Activated T-cell treated with anti-CD3 and anti-CD28 coated beads for 4 hours (primary cell): ENCODE results near the gene GDF7.

ENCODE experiments used
- DNase-seq: peaks from one replicate; pipeline ENCODE4 v3.0.0-alpha.2; 2020

Gene GDF7

DNA sequence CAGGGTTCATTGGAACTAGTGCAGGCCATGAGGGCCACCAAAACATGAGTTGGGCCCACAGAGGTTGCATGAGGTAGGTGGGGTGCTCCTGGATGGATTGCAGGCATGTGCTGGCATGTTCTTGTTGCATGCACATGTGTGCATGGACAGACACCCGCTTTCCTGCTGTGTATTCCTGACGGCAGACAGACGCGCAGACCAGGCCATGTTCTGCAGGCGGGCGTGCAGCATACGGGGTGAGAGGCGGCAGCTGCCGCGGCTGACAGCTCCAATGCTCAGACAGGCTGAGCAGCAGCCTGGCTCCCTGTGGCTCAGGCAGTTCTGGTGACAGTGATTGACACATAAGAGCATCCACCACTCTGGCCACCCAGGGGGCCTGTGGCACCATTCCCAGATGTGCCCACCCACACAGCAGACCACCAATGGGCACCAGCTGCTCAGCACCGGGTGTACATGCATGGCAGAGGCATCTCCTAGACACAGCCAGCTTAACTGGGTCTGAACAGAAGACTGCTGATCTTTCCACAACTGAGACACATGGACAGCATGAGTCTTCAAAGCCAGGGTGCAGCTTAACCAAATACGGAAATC, 37.3 kb upstream of the GDF7 start:
- no peak for DNase-seq

DNA sequence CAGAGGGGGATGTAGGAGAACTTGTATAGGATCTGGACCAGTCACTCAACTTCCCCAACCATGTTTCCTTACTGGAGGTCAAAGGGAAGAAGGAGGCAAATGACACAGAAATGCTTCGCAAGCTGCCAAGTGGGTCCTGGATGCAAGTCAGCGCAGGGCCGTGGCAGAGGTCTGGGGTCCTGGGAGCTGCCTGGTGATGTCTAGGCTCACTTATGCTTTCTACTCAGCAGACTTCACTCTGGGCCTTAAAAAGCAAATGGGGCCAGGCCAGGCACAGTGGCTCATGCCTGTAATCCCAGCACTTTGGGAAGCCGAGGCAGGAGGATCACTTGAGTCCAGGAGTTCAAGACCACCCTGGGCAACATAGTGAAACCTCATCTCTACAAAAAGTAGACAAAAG, 36.0 kb upstream of the GDF7 start:
- no peak for DNase-seq

DNA sequence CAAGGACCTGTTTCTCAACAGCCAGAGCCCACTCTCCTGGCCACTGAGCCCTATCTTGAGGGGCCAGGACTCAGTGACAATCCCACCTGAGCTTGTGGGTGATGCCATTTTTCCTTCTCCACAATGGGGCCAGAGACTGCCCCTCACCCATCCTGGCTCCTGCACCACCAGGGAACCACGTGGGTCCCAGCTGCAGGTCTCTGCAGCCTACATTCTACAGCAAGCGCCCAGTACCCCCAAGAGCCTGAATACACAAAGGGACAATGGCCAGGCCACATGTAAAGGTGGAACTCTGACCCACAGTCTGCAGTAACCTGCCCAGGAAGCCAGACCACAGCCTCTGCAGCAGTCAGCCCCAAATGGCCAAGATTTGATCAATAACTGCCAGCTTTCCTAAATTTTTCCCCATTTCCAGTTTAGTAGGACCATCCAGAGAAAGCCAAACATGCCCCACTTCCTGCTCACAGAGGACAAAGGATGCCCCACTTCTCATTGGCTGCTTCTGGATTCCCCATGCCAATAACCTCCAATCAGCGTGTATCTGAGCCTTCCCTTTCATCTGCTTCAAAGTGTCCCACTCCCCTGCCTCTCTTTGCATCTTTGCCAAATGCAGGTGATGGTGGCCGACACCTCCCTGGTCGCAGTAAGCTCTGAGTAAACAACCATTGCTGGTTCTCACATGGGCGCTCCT, 35.2 kb upstream of the GDF7 start:
- DNase-seq: no peak

DNA sequence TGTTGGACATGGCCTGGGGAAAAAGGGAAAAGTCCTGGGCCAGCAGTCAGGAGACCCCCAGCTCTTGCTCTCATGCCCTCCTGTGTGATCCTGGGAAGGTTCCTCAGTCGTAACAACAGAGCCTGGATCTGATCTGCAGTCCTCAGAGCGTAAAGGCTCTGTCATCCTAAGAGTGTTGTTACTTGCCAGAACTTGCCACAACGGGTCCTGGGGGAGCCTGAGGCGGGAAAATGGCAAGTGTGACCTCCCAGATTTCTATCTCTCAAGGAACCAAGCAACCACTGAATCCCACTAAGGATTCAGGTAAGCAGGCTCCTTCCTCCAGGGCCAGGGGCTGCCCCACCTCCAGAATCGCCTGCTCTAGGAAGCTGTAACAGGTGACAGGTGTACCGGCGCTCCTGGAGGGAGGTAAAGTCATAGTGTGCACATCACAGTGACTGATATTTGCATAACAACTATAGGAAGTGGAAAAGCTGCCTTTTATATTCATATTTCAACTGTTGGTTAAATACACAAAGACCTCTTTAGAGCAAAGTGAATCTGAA, 34.4 kb upstream of the GDF7 start:
- DNase-seq: no peak

DNA sequence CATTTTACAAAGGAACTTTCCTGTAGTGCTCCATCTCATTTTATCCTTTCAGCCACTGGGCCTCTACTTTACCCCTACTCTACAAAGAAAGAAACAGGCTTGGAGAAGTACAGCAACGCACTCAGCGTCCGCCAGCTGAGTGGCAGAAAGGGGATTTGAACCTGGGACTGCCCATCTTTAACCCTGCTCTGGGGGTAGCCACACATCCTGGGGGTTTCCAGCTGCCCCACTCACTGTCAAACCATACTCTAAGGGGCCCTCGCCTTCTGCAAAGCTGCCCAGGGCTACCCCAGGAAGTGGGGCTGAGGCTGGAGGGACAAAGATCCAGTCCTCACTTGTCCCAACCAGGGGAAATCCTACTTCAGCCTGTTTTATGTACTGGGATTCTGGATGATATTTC, 33.9 kb upstream of the GDF7 start:
- DNase-seq: no peak

DNA sequence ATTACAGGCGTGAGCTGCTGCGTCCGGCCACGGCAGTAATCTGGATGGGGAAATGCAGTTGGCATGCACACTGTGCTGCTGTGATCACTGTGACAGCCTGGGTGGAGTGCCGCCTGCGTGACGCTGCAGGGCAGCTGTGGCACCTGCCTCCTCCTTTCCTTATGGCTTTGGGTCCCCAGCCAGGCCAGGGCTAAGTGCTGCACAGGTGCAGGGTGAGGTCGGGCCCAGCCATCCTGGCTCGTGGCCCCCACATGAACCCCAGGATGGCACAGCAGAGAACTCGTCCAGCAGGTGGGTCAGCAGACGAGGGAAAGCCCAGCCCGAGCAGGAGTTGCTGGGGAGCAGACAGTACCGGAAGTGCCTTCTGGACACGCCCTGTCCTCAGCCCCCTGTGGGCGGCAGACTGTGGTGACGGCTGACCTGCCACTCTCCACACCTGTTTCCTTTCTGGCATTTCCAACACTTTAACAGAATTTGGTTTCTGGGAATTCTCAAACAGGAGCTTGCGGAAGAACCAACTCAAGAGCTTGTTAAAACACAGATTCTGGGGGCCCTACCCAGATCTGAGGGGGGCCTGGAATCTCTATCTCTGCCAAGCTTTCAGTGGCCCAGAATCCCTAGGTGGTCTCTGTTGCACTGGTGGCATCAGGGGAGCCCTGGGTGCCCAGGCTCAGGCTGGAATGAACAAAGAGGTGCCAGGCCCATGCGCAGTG, 33.0 kb upstream of the GDF7 start:
- DNase-seq: no peak

DNA sequence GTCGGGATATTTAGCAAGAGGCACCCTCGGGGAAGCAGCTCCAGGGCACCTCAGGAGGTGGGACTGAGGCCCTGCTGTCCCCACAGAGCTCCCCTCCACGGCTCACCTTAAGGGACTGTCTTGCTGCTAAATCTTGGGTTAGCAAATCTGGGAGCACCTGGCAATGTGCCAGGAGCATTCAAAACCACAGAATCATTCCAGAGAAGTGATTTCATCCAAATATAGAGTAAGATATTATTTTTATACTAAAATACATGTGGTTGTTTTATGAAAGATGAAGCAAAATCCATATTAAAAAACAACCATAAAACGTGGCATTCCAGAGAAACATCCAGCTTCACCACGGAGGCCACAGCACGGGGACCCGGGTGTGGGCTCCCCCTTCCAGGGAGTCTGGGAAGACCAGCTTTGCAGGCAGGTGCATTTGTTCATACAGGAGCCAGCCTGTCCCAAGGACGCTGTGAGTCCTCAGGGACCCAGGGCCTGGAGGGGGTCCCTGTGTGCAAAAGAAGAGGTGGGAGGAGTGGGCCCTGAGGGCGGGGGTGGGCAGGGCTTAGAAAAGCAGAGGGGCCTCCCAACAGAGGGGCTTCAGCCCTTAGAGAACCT, 32.3 kb upstream of the GDF7 start:
- no peak for DNase-seq

DNA sequence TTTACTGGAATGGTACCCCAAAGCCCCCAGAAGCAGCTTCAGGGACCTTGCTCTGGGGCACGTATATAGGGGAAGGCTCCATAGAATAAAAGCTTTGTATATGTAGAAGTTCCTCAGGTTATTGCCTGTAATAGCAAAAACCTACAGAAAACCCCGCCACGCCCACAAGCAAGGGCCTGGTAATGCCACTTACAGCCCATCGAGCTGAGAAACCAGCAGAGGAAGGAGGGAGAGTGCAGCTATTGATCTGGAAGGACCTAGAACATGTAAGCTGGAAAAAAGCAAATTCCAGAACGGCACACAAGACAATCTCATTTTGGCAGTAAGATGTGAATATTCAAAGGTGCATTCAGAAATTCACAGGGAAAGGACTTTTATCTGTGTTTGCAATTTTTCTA, 31.8 kb upstream of the GDF7 start:
- no peak for DNase-seq

DNA sequence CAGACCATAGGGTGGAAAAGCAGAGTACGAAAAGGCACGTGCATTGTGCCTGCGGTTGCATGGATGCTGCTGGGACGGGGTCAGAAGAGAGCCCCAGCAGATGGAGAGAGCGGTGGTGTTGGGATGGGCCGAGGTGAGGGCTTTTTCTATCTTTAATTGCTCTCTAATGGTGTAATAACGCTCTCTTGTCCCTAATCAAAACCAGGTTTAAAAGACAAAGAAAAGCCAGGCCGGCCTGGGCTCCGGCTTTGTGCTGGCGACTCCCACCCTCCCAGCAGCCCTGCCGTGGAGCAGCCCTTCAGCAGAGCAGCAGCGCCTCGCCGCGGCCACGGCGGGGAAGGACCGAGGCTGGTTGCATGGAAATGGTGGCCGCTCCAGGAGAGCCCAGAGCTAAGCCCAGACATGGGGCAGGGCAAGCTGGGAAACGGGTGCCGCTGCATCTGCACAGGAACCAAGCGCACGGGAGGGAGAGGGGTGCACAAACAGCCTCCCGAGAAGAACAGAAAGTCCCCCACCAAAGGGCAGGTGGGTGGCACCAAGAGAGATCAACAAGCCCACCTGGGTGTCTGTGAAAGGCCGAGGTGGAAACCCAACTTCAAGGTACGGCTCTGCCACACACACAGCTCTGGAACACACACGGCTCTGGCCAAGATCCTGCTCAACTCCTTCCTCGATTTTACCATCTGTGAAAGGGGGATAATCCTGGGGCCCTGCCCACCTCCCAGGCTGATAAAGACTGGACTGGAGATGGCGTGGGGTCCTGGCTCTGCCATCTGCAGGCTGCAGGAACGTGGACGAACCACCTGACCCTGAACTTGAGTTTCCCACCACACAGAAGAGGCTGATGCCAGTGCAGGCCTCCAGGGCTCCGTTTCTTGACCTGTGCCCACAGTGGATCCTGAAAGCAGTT, 31.0 kb upstream of the GDF7 start:
- peak; percentile 7 for DNase-seq

DNA sequence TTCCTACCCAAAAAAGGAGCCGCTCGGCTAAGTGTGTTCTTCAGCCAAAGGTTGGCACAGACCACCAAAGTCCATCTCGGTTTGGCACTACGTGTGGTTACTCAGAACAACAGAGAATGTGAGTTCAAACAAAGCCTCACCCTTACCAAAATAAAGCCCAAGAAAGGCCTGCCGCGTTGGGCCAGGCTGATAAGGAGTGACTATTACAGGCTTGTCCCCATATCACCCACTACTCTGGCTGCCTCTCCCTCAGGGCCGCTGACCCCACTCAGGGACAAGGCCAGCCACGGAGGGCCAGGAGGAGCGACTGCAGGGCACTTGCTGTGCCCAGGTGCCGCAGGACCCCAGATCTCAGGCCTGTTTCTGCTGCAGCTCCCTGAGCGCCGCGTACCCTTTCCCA, 29.8 kb upstream of the GDF7 start:
- no peak for DNase-seq

DNA sequence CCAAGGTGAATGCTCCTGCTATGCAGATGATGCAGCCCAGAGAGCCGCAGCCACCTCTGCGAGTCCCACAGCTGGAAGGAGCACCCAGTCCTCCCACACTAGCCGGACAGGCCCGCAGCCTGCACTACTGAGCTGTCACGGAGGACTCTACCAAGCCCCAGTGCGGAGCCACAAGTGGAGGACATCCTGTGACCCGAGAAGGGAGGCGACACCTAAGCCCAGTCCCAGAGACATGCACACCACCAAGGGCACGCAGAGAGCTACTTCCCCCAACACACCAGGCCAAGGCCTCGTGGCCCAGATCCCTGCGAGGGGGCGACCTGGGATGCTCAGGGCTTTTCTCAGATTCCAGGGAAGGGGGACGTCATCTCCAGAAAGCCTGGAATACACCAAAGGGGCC, 28.9 kb upstream of the GDF7 start:
- no peak for DNase-seq

DNA sequence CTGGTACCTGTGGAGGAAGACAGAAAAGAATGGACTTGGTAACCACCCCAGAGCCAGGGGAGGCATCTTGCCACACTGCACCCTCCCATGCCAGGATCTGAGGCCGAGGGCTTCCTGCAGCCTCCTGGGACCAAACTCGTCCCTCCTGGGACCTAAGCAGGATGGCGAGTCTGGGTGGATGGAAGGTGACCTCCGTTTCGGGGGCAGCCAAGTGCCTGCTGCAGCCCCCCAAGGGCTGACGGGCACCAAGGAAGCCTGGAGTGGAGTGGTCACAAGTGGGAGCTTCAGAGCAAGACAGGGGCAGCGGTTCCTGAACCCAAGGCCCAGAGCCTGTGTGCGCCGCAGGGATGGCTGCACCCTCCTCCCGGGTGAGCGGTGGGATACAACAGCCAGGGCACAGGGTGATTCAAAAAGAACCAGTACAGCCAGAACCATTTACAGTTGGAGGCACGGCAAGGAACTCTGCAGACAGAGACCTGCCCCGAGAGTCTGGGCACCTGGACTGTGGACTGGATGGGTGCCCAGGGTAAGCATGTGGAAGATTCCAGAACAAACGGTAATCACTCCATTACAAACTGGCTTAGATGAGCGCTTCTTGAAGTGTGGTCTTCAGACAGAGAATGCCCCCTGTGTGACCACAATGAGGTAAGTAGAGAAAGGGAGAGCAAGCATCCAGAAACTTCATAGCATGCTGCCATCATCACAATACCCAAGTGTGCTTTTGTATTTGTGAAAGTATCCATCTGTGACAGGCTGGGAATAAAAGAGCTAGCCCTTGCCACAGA, 28.1 kb upstream of the GDF7 start:
- DNase-seq: no peak

DNA sequence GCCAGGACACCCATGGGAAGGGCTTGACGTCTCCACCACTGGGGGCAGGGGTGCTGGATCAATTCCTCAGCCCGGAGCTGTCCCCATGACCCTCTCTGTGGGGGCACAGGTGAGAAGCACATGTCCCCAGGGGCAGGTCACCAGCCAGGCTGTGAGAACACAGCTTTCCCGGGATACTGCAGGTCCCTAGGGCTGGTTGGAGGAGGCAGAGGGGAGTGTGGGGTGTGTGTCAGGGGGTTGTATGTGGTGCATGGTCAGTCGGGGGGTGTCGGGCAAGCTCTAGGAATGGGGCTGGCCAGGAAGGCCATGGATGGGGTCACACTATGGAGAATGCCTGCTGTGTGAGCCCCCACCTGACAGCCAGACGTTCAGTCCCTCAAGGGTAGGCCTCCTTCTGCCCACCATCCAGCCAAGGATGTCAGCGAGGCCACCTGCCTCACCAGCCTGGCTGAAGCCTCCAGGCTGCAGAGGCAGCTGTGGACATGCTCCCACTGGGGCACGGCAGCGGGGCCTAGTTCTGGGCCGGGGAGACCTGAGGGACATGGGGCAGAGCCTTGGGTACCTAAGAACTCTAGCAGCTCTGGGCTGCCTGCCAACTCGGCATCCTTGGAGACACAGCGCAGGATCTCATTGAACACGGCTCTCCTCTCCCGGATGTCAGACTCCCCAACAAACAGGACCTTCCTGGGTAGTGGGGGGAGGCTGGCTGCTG, 26.4 kb upstream of the GDF7 start:
- no peak for DNase-seq

DNA sequence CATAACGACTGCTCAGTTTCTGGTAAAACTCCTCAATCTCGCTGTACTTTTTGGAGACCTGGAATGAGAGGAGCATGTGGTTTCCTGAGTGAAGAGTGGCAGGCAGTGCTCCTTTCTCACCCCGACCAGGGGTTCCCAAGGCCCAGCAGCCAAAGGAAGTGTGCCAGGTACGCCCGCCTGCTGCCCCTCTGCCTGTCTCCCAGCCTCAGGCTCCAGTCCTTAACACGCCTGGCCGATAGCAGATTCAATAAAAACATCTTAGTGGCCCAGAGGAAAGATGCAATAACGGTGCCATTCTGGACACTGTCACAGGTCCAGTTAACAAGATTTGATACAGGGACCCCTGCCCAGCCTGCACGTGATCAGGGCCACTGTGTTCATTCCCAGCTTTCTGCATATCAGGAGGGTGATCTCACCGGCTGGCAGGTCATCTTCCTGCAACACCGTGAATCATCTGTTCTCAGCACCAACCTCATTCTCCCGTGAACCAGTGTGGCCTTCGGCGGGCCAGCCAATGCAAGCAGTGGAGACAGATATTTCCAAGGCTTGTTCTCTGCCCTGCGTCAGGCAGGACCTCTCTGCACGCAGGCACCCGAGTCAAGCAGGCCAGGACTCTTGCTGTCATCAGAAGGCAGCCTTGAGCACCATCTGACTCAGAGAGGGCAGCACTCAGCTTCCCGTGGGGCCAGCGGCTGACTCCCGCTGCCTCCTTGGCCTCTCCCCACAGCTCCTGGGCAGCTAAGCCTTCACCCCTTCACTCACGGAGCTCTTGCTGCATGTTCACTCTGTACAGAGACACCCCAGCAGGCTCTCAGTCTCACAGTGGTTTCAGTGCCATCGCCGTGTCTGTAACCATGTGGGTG, 25.6 kb upstream of the GDF7 start:
- no peak for DNase-seq

DNA sequence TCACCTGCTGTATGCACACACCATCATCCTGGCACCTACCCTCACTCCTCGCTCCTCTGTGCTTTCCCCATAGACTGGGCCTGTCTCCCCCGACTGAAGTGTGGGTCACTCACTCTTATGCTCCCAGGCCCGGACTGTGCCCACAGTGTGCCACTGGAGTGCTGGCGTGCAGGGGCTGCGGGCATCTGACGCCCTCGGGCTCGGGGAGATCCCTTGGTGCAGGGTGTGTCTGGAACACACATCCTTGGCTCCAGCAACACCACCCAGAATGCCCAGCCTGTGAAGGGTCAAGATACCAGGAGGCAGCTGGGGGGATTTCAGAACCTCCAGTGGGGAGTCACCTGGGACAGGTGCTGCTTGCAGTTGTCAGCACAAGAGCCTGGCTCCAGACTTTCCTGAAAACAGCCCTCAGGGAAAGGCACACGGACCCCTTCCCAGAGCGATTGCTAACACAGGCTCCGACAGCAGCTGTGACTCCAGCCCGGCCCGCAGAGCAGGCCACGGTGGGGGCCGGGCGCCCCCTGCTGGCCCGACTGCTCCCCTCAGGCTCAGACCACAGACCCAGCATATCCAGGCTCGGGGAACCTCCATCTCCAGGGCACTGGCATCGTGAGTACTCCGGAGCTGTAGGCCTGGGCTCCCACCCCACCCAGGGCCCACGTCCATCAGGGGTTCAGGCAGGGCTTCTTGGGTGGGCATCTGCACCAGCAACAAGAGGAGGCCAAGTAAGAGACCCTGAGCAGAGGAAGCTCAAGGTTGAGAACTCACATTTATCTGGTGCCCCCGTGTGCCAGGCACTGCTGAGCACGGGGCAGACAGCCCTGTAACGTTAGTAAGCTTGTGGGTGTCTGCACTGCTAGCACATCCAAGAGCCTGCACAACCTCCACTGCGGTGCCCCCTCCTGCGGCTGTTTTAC, 24.6 kb upstream of the GDF7 start:
- DNase-seq: peak; percentile 56

DNA sequence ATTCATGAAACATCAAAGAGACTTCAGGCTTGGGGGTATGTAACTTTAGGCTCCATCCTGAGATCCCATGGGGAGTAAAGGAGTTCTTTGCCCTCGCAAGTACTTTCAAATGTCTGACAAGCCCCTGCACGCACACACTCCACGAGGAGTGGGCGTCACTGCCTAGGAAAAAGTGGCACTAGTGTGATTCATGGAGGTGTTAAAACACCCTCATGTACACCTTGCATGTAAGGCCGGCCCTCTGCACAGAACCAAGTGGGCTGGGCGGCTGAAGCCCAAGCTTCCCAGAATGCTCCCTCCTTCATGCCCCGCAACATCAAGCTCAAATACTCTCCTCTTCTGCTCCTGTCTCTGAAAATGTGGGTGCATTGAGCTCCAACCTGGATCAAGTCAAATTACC, 23.9 kb upstream of the GDF7 start:
- DNase-seq: no peak

DNA sequence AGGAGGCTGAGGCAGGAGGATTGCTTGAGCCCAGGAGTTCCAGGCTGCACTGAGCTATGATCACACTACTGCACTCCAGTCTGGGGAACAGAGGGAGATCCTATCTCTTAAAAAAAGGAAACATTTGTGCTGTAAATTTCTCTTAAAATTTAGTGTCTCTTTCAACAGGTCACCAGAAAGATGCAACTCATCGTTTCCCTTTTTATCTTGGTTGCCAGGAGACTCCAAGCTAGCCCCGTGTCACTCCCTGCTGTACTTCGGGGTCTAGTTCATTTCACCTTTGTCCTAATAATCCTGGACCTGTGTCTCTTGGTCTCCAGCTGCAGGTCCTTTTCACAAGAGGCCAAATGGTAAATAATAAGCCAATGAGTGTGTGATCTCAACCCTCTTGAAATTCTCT, 23.1 kb upstream of the GDF7 start:
- DNase-seq: no peak

DNA sequence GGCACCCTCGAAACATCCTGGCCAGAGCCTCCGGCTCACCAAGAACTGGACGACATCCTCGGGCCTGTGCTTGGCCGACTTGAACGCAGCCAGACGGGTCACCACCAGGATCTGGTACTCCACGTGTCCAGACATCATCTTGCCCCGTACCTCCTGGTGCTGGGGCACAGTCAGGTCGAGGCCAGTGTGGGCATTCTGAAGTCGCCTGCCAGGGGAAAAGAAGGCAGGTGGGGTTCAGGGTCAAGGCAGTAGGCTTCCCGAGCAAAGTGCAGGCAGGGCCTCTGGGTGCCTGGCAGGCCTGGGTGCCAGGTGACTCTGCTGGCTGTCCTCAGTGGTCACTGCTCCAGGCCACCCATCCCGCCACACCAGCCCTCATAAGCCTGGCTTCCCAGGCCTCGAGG, 21.6 kb upstream of the GDF7 start:
- no peak for DNase-seq

DNA sequence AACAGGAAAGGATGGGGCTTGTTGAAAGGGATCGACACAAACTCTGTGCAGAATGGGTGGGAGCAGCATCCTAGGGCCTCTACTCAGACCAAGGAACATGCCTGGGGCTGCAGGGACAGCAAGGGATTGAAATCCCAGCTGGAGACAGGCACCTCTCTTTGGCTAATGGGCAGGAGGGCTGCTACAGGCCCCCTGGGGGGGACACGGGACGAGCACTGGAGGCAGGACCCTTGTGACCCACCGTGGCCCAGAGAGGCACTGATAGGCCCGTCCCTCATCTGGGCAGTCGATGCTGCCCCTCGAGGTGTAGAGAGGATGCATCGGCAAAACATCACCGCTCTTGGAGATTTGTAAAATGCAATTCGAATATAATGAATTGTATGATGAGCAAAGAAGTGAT, 21.2 kb upstream of the GDF7 start:
- DNase-seq: no peak
